Measurements from ENCODE around the gene SLC2A9.

- no peak for TF ChIP-seq CTCF (IDR thresholded peaks at IDR 0.05)
- TF ChIP-seq EP300 (IDR thresholded peaks at IDR 0.05): no peak
These were observed 13.4 kb upstream of the SLC2A9 start for GRCh38 chr4:10034612-10035104.
